ENCODE results near the gene SLC38A8.

DNA sequence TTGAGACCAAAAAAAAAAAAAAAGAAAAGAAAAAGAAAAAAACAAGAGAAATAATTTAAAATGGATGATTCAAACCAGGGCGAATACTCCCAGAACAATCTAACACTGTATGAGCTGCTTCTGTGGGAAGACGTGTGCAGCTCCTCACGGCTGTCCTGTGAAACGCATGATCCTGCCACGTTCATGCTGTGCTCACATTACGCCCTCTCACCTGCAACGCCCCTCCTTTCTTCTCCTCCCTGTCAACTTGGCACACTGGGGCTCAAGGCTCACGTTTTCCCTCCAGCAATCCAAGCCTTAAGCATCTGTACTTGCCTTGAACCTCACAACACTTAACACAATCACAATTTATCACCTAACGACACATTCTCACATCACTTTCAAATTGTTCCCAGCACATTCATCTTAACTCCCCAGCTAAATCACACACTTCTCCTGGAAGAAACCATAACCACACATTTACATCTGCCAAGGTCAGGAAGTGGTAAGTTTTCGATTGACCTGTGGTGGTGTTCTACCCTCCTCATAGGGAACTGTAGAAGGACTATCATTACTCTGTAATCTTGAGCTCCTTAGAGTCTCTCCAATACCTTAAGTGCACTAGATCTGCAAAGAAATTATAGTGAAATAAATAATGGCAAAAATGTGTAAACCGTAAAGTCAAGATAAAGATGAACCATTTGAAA, 45.0 kb upstream of the SLC38A8 start:
- no peak for TF ChIP-seq YY1 (IDR thresholded peaks at IDR 0.05; ENCODE audit: low read depth)
- TF ChIP-seq RAD21 (IDR thresholded peaks at IDR 0.05; ENCODE audit: low read depth), result no peak
- TF ChIP-seq FOXM1 (IDR thresholded peaks at IDR 0.05; ENCODE audit: borderline replicate concordance, low read depth), result no peak
- TF ChIP-seq, protein P1, sequence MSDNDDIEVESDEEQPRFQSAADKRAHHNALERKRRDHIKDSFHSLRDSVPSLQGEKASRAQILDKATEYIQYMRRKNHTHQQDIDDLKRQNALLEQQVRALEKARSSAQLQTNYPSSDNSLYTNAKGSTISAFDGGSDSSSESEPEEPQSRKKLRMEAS (IDR thresholded peaks at IDR 0.05), result no peak
